Body of pancreas (tissue), 4 donors: Measurements from ENCODE around the gene SYNE1.

Experiments used
- POLR2A ChIP-seq, 3 donors: fragments of 450-650 bp; IDR thresholded peaks; one replicate each; pipeline ENCODE4 v1.6.1; 2016; ENCODE audit warnings: antibody characterized with exemption in 3 of 3, mild to moderate bottlenecking in 2 of 3
- TF ChIP-seq, protein P1 (sequence below), 7 experiments: fragments of 450-650 bp in 4 of 7; fragments of 200-600 bp in 3 of 7; sonication (generic) in 3 of 7; IDR thresholded peaks; one replicate each; pipeline ENCODE4 v1.5.1; 2016 to 2019; ENCODE audit warnings: antibody characterized with exemption in 7 of 7

DNA sequence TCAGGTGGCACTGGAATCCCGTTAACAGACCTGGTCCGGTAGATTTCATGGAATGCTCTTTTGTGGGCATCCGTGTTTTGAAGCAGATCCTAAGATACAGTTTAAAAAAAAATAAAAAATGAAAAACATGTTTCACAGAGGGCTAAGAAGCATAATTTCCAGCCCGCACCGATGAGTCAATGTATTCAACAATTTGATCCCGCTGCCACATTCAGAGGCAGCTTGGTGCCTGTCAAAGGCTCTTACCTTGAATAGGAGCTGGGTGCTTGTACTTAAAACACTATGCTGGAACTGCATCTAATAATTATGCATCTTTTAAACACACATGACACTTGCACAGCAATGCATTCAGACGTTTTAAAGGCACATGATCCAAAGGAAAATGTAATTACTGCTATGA, 164.8 kb downstream of the SYNE1 start:
- TF ChIP-seq, protein P1, sequence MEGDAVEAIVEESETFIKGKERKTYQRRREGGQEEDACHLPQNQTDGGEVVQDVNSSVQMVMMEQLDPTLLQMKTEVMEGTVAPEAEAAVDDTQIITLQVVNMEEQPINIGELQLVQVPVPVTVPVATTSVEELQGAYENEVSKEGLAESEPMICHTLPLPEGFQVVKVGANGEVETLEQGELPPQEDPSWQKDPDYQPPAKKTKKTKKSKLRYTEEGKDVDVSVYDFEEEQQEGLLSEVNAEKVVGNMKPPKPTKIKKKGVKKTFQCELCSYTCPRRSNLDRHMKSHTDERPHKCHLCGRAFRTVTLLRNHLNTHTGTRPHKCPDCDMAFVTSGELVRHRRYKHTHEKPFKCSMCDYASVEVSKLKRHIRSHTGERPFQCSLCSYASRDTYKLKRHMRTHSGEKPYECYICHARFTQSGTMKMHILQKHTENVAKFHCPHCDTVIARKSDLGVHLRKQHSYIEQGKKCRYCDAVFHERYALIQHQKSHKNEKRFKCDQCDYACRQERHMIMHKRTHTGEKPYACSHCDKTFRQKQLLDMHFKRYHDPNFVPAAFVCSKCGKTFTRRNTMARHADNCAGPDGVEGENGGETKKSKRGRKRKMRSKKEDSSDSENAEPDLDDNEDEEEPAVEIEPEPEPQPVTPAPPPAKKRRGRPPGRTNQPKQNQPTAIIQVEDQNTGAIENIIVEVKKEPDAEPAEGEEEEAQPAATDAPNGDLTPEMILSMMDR (IDR thresholded peaks at IDR 0.05), result no peak
- TF ChIP-seq POLR2A (IDR thresholded peaks at IDR 0.05), result no peak
